CD4-positive, alpha-beta T cell treated with Interferon alpha-2 for 1 hour (primary cell): ENCODE results near the gene CDON.
A peak's percentile ranks its signal among the peaks of the same experiment; 100 is the strongest.

Source experiments
- DNase-seq, 2 donors: peaks; one replicate each; pipeline ENCODE4 v3.0.0-alpha.2; 2020 to 2022

CDON gene

DNA sequence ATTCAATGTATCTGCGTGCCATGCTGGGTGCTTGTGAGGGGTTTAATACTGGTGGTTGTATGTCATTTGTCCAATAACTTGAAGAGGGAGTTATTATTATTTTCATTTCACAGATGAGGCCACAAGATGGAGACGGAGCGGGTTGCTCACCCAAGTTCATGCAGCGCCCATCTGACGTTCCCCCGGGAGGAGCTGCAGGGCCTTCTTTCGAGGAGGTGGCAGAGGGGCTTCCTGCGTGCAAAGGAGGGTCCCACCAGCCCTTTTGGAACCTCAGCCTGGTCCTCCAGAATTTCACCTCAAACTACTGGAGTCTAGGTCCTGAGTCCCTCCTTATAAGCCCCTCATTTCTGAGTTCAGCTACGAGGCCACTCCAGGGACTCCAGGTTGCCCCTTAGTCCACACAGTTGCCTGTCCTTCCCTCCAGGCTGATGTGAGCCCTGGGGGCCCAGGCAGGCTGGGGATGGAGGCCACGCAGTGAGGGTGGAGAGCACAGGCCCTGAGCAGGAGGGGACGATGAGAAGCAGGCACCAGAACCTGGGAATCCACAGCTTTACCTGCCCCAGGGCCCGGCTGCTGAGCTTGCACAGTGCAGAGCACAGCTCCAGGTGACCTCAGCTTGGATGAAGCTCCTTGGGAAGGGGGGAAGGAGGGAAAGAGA, 119.8 kb downstream of the CDON start:
- DNase-seq, result no peak

DNA sequence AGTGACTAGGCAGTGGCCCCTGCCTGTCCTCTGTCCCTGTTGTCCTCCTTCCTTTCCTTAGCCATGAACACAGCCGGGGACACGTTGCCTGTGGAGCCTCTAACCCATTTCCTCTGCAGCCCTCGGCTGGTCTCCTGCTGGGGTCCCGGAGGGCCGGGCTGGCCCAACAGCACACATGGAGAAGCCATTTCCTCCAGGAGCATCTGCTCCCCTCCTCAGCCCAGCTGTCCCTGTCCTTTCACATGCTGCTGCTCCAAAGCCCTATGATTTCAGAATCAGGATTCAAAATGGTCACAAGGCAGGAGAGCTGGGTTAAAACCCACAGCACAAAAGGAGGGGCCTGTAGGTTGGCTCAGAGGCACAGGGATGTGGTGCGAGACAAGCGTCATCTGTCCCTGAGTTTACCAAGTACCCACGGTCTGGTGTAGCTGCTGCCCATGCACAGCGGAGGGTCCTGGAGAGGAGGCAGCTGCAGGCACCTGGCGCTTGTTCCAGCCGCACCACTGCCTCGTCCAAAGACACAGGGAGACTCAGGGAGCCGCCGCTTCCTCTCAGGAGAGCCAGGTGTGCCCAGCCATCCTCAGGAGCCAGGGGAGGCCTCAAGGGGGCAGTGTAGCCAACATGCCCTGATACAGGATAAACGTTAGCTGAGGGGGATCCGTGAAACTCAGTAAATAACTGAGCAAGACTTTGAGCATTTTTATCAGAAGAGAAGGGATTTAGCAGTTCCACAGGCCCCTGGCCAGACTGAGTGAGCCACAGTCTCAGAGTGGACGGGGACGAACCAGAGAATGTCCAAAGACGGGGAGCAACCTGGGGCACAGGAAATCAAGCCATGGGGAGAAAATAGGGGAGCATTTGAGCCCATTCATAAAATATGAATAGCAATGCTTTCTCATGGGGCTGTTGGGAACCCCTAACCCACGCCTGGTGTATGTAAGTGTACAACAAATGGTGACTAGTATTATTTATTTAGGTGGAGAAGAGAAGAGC, 120.8 kb downstream of the CDON start:
- DNase-seq, result peak in 1 of 2 donors; percentile 46

- DNase-seq, result no peak
Measured at GRCh38 chr11:125941267-125941618, 121.4 kb downstream of the CDON start.

DNA sequence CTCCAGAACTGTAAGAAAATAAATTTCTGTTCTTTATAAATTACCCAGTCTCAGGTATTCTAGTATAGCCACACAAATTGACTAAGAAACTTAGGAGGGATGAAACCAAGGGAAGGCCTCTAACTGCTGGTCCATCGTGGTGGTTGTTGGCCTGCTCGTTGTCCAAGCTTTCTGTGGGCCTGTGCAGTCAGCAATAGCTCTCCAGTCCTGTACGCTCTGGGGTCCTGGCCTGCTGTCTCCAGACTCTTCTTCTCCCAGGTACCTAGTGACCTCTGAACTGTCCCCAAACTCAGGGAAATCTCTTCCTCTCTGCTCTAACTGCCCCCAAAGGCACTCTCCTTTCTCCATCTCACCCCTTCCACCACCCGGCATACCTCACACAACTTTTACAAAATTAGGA, 122.5 kb downstream of the CDON start:
- DNase-seq, result no peak

DNA sequence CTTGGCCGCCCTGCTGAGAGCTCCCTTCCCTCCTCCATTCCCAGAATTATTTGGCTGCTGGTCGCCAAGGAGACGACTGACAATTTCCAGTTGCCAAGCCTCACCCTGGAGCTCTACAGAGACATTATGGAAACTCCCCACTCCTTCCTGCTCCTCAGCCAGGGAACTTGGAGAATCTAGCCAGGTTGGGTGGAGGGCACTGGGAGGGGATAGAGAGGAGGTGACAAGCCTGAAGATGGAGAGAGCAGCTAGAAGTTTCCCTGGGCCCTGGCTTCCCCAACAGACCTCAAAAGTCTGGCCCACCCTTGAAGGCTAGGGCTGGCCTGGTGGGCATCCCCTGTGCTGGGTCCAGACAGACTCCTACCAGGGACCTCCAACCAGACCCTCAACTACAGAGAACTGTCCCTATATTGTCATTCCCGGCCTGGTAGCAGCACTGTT, 123.6 kb downstream of the CDON start:
- no peak for DNase-seq

- no peak for DNase-seq
Measured at GRCh38 chr11:125938418-125938817, 124.2 kb downstream of the CDON start.

- DNase-seq, result no peak
Measured at GRCh38 chr11:125935618-125936199, 127.0 kb downstream of the CDON start.

DNA sequence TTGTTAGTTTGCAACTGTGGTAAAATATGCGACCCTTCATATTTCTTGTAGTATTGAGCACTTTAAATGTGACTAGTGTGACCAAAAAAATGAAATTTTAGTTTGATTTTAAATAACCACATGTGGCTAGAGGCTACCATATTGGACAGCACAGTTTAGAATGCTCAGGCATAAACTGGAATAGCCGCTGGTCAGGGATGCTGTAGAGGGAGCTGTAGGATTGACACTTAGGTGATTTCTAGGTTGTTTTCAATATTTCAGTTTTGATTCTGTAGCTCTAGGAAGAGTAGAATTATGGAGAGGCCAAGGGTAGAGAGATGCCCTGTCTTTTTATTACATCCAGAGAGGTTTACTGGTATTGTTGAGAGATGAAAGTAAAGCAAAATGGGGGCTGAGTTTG, 127.6 kb downstream of the CDON start:
- no peak for DNase-seq

GRCh38 chr11:125934473-125934872, 128.2 kb downstream of the CDON start:
- no peak for DNase-seq

GRCh38 chr11:125933030-125933813, 129.4 kb downstream of the CDON start:
- DNase-seq, result no peak

GRCh38 chr11:125932301-125932700, 130.4 kb downstream of the CDON start:
- DNase-seq, result no peak

- DNase-seq, result no peak
Measured at GRCh38 chr11:125931668-125932067, 131.0 kb downstream of the CDON start.

DNA sequence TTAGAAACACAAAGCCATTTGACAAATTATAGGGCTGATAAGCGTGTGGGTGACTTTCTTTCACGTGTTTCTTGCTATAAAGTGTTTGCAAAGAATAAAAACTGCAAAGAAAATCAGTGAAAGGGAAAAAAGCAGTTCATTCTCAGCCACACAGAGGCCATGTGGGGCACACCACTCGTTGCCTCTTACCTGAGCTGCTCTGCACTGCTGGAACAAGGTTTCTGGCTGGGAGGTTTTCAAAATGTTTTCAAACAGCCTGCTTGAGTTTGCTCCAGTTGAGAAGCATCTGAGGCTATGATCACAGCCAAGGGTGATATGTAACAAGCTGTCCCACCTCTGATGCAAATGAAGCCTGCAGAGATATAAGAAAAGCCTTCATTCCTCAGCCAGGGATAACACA, 131.6 kb downstream of the CDON start:
- no peak for DNase-seq

DNA sequence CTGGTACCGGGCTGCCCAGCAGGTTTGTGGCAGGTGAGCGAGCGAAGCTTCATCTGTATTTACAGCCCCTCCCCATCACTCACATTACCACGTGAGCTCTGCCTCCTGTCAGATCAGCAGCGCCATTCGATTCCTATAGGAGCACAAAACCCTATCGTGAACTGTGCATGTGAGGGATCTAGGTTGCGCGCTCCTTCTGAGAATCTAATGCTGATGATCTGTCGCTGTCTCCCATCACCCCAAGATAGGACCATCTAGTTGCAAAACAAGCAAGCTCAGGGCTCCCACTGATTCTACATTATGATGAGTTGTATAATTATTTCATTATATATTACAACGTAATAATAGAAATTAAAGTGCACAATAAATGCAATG, 132.6 kb downstream of the CDON start:
- no peak for DNase-seq

DNA sequence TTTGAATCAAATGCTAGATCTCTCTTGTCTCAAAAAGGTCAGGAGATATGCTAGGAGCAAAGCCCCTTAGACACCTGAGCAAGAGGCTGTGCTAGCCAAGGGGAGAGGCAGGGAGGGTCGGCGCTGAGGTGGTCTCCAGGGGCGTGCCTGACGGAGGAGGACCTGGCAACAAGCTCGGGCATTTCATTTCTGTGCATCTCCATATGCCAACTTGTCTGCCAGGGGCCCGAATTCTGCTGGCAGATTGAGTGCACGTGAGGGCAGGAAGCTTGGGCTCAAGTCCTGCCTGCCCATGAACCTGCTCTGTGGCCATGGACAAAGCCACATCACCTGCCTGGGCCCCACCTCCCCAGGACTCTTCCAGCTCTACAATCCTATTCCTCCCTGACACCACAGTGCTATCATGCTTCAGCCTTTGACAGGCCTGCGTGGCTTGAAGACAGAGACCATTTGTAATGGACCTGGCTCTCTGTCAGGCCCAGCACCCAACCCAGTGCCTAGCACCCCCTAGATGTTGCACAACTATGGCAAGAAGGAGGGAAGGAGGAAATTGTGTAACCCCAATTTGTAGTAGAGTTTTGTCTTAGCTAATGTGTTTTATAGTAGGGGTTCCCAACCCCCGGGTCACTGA, 133.1 kb downstream of the CDON start:
- no peak for DNase-seq

DNA sequence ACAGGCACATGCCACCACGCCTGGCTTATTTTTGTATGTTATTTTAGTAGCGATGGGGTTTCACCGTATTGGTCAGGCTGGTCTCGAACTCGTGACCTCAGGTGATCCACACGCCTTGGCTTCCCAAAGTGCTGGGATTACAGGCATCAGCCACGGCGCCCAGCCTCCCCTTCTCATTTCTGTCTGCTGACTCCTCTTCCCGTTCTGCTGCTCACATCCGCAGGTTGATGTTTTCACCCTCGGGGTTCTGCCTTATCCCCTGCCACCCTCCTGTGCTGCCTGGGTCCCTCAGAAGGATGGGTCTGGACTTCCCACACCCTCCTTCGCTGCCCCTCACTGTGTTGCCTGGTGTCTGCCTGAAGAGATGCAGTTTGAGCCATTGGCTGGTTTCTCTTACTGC, 136.0 kb downstream of the CDON start:
- no peak for DNase-seq

- no peak for DNase-seq
Measured at GRCh38 chr11:125925804-125926203, 136.9 kb downstream of the CDON start.

- no peak for DNase-seq
Measured at GRCh38 chr11:125925247-125925740, 137.4 kb downstream of the CDON start.

DNA sequence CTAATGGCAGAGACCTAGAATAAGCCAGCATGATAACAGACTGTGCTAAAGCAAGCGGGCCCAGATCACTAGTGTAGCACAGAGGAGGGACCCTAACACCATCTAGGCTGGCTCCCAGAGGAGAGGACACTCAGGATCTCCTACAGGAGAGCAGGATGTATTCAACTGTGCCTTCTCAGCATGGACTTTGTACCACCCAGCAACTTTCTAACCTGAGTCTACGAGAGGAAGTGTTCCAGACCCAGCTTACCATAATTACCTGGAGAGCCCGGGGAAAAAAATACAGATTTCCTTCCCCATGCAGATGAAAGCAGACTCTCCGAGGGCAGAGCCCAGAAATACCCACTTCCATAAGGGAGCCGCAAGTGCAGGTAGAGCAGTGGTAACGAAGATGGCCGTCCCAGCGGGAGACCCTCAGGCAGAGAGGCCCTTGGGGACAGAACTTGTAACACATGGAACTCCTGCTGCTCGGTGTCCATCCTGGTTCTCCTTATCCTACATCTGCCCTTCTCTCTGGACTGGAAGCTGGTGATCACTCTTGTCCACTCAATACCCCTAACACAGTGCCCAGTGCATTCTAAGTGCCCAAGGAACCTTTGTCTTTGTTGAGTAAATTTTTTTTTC, 138.2 kb downstream of the CDON start:
- no peak for DNase-seq

GRCh38 chr11:125923633-125924032, 139.0 kb downstream of the CDON start:
- DNase-seq, result no peak

DNA sequence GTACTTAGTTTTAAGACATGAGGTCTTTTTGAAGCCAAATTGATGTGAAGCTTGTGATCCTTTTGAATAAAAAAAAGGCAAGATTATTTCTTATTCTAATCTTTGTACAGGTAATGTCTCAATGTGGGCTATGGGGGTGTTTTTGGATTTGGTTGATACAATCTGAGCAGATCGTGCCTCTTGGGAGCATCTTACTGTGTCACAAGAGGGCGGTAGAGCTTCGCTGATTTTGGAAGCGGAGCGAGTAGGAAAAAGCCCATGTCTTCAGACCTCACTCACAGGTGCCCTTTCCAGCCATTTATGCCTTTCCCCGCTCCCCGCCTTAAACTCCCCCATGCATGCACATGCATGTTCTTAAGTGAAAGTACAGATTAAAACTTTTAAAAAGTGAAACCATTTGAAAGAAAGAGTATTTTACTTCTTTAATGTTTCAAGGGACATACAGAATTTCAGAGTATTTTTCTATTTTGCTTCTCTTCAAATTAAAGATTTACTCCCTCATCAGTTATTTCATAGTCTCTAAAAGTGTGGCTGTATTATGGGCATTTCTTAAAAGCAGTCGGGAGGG, 139.6 kb downstream of the CDON start:
- DNase-seq, result peak; percentile 42 to 65

DNA sequence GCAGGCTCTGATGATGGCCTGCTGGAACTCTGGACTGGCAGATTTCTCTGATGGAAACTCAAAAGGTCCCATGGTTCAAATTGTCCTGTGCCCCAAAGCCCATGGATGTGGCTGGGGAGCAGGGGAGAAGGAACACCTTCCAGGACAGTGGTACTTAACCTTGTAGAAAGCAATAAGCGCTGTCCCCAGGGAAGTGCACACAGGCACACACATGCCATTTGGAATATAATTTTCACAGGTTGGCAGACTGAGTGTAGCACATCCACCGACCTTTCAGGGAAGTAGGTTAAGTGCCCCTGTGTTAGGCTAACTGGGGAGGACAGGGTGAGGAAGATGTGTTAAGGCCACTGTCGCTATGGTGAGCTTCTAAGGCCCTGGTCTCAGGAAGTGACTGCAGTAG, 140.5 kb downstream of the CDON start:
- no peak for DNase-seq
